Neuronal stem cell (in vitro differentiated cells): Measurements from ENCODE around the gene HIPK2.
A peak's percentile ranks its signal among the peaks of the same experiment; 100 is the strongest.

Source experiments
- DNase-seq: peaks from one replicate; pipeline ENCODE4 v3.0.0-alpha.2; 2013; ENCODE audit warnings: low spot score
- H2AFZ ChIP-seq: one replicate; pipeline ENCODE4 v1.6.1; 2013; ENCODE audit warnings: mild to moderate bottlenecking, low read length, inconsistent platforms
- H2AK5ac ChIP-seq: 2 replicates; pipeline ENCODE4 v1.6.1; 2013; ENCODE audit warnings: low read depth, mild to moderate bottlenecking, inconsistent platforms, low read length, moderate library complexity, mixed read lengths
- H2BK120ac ChIP-seq: 2 replicates; pipeline ENCODE4 v1.6.1; 2013; ENCODE audit warnings: low read depth, mild to moderate bottlenecking, inconsistent platforms, low read length, moderate library complexity, mixed read lengths
- H2BK12ac ChIP-seq: one replicate; pipeline ENCODE4 v1.6.1; 2013; ENCODE audit warnings: low read length, inconsistent platforms
- H2BK15ac ChIP-seq: 2 replicates; pipeline ENCODE4 v1.6.1; 2013; ENCODE audit warnings: mild to moderate bottlenecking, low read length, inconsistent platforms, mixed read lengths
- H2BK5ac ChIP-seq: one replicate; pipeline ENCODE4 v1.6.1; 2013; ENCODE audit warnings: inconsistent platforms, mild to moderate bottlenecking, low read length, moderate library complexity
- H3K14ac ChIP-seq: one replicate; pipeline ENCODE4 v1.6.1; 2013; ENCODE audit warnings: low read length, inconsistent platforms
- H3K18ac ChIP-seq: 2 replicates; pipeline ENCODE4 v1.6.1; 2013; ENCODE audit warnings: low read length, inconsistent platforms
- H3K23ac ChIP-seq: 2 replicates; pipeline ENCODE4 v1.6.1; 2013; ENCODE audit warnings: low read depth, mild to moderate bottlenecking, mixed read lengths, low read length, inconsistent platforms; ENCODE audit not compliant: poor library complexity
- H3K27ac ChIP-seq: replicated peaks from 3 replicates; pipeline ENCODE4 v1.5.1; 2013; ENCODE audit warnings: low read length, inconsistent platforms
- H3K27me3 ChIP-seq, 3 experiments: 2 replicates each; pipeline ENCODE4 v1.6.1; 2013; ENCODE audit warnings: low read length in 3 of 3, mild to moderate bottlenecking in 2 of 3, inconsistent platforms in 1 of 3, low read depth in 1 of 3, mixed read lengths in 1 of 3, moderate library complexity in 1 of 3; ENCODE audit not compliant: control insufficient read depth in 3 of 3, insufficient read depth in 3 of 3
- H3K36me3 ChIP-seq, 2 donors: replicated peaks in 1 of 2; 2 replicates each; pipeline ENCODE4 v1.6.1; 2013; ENCODE audit warnings: low read length in 2 of 2; ENCODE audit not compliant: control insufficient read depth in 2 of 2, insufficient read depth in 2 of 2
- H3K4ac ChIP-seq: 2 replicates; pipeline ENCODE4 v1.6.1; 2013; ENCODE audit warnings: inconsistent platforms, mild to moderate bottlenecking, low read length, moderate library complexity
- H3K4me1 ChIP-seq, 2 donors: 1 replicate in 1 of 2; 2 replicates in 1 of 2; pipeline ENCODE4 v1.6.1; 2013; ENCODE audit warnings: low read length in 2 of 2, low read depth in 1 of 2; ENCODE audit not compliant: control insufficient read depth in 2 of 2, insufficient read depth in 1 of 2
- H3K4me2 ChIP-seq: one replicate; pipeline ENCODE4 v1.6.1; 2013; ENCODE audit warnings: mild to moderate bottlenecking, low read length, inconsistent platforms; ENCODE audit not compliant: insufficient read depth, poor library complexity, severe bottlenecking
- H3K4me3 ChIP-seq, 2 donors: 2 replicates each; pipeline ENCODE4 v1.5.1; 2013; ENCODE audit warnings: low read length in 2 of 2, mild to moderate bottlenecking in 2 of 2, inconsistent platforms in 1 of 2, moderate library complexity in 1 of 2
- H3K79me1 ChIP-seq: one replicate; pipeline ENCODE4 v1.6.1; 2013; ENCODE audit warnings: low read depth, mild to moderate bottlenecking, inconsistent platforms, low read length, moderate library complexity
- H3K9ac ChIP-seq: one replicate; pipeline ENCODE4 v1.6.1; 2013; ENCODE audit warnings: mild to moderate bottlenecking, low read depth, low read length, inconsistent platforms; ENCODE audit not compliant: poor library complexity
- H3K9me3 ChIP-seq, 2 donors: replicated peaks in 1 of 2; 2 replicates each; pipeline versions ENCODE3 to v1.6.1; 2013; ENCODE audit warnings: low read length in 2 of 2, mild to moderate bottlenecking in 2 of 2, inconsistent platforms in 1 of 2, low read depth in 1 of 2, mixed read lengths in 1 of 2, moderate library complexity in 1 of 2; ENCODE audit not compliant: control insufficient read depth in 2 of 2, insufficient read depth in 1 of 2
- H4K8ac ChIP-seq: one replicate; pipeline ENCODE4 v1.6.1; 2013; ENCODE audit warnings: low read depth, mild to moderate bottlenecking, inconsistent platforms, low read length, moderate library complexity
- H4K91ac ChIP-seq: one replicate; pipeline ENCODE4 v1.6.1; 2013; ENCODE audit warnings: low read length, low read depth, mild to moderate bottlenecking, inconsistent platforms; ENCODE audit not compliant: poor library complexity
- WGBS, 2 donors: extraction: QIAGEN DNeasy Blood & Tissue Kit; methylation state at CpG; one replicate each; pipeline ENCODE4 v1.1.7; 2013; ENCODE audit warnings: missing lambda C conversion rate in 2 of 2, mixed read lengths in 1 of 2; ENCODE audit not compliant: insufficient read length in 2 of 2, insufficient replicate concordance in 1 of 2; ENCODE audit errors: extremely low coverage in 2 of 2; 5-methylcytosine and 5-hydroxymethylcytosine counted together

Gene HIPK2

GRCh38 chr7:139750459-139751095, 27.2 kb downstream of the HIPK2 start:
- Histone ChIP-seq H3K4me3 (no peak overlapping the region), H3K27me3 (no peaks in the 10 kb centered on the region), H2BK120ac (no peak overlapping the region), H2AFZ (no peak overlapping the region), H3K36me3 (peaks cover 0 to 23% of the 10 kb centered on the region in 2 donors), H3K27ac (no peak overlapping the region), H2BK15ac (no peak overlapping the region), H4K8ac (no peak overlapping the region), H3K9ac (no peak overlapping the region), H2BK12ac (no peak overlapping the region), H3K4me2 (no peak overlapping the region), H4K91ac (no peak overlapping the region), H3K4ac (no peak overlapping the region), H3K79me1 (peaks cover 3% of the 10 kb centered on the region), H3K4me1 (peaks cover 7 to 13% of the 10 kb centered on the region in 2 donors), H3K9me3 (no peaks in the 10 kb centered on the region), H3K14ac (no peak overlapping the region), H2BK5ac (no peak overlapping the region), H2AK5ac (no peak overlapping the region), H3K18ac (no peak overlapping the region), H3K23ac (no peak overlapping the region)
- no peak for DNase-seq
- no CpG with 5 or more reads among the region's 6 CpGs for WGBS, 2 donors

- H3K9ac ChIP-seq: no peak overlapping the region
- no peak overlapping the region for H2BK120ac ChIP-seq
- H2BK15ac ChIP-seq: no peak overlapping the region
- H3K4me2 ChIP-seq: no peak overlapping the region
- H3K27me3 ChIP-seq: no peaks in the 10 kb centered on the region
- H3K79me1 ChIP-seq: peaks cover 3% of the 10 kb centered on the region
- no peak overlapping the region for H2BK5ac ChIP-seq
- H3K9me3 ChIP-seq: no peaks in the 10 kb centered on the region
- H3K4me1 ChIP-seq: peaks cover 12 to 19% of the 10 kb centered on the region in 2 donors
- no peak overlapping the region for H4K8ac ChIP-seq
- H3K14ac ChIP-seq: no peak overlapping the region
- DNase-seq: no peak
- H3K18ac ChIP-seq: no peak overlapping the region
- no peak overlapping the region for H4K91ac ChIP-seq
- no peak overlapping the region for H3K23ac ChIP-seq
- WGBS, 2 donors: no CpG with 5 or more reads among the region's 10 CpGs
- H2AK5ac ChIP-seq: no peak overlapping the region
- H3K4ac ChIP-seq: no peak overlapping the region
- H3K27ac ChIP-seq: no peak overlapping the region
- H2AFZ ChIP-seq: no peak overlapping the region
- H2BK12ac ChIP-seq: no peak overlapping the region
- H3K36me3 ChIP-seq: peaks cover 0 to 13% of the 10 kb centered on the region in 2 donors
- no peak overlapping the region for H3K4me3 ChIP-seq
These were observed 28.3 kb downstream of the HIPK2 start for GRCh38 chr7:139749545-139749944.

GRCh38 chr7:139748941-139749340, 28.9 kb downstream of the HIPK2 start:
- no peak overlapping the region for H3K4ac ChIP-seq
- no peak for DNase-seq
- no peaks in the 10 kb centered on the region for H3K9me3 ChIP-seq
- H3K79me1 ChIP-seq: peaks cover 3% of the 10 kb centered on the region
- no peak overlapping the region for H2AFZ ChIP-seq
- no peak overlapping the region for H2BK5ac ChIP-seq
- no peak overlapping the region for H3K9ac ChIP-seq
- no peak overlapping the region for H3K14ac ChIP-seq
- H2AK5ac ChIP-seq: no peak overlapping the region
- no peak overlapping the region for H2BK15ac ChIP-seq
- H3K18ac ChIP-seq: no peak overlapping the region
- H3K27ac ChIP-seq: no peak overlapping the region
- H3K36me3 ChIP-seq: peaks cover 0 to 10% of the 10 kb centered on the region in 2 donors
- H3K27me3 ChIP-seq: no peaks in the 10 kb centered on the region
- H3K23ac ChIP-seq: no peak overlapping the region
- no CpG with 5 or more reads among the region's 5 CpGs for WGBS, 2 donors
- peaks cover 12 to 19% of the 10 kb centered on the region in 2 donors for H3K4me1 ChIP-seq
- H4K91ac ChIP-seq: no peak overlapping the region
- no peak overlapping the region for H2BK120ac ChIP-seq
- H2BK12ac ChIP-seq: no peak overlapping the region
- no peak overlapping the region for H3K4me2 ChIP-seq
- H4K8ac ChIP-seq: no peak overlapping the region
- no peak overlapping the region for H3K4me3 ChIP-seq

GRCh38 chr7:139748373-139748765, 29.4 kb downstream of the HIPK2 start:
- Histone ChIP-seq H3K18ac (no peak overlapping the region), H4K91ac (no peak overlapping the region), H2BK15ac (no peak overlapping the region), H3K14ac (no peak overlapping the region), H2BK120ac (no peak overlapping the region), H3K4me1 (peaks cover 12 to 19% of the 10 kb centered on the region in 2 donors), H2AK5ac (no peak overlapping the region), H3K4ac (no peak overlapping the region), H3K79me1 (peaks cover 3% of the 10 kb centered on the region), H3K4me3 (no peak overlapping the region), H2BK5ac (no peak overlapping the region), H3K27ac (no peak overlapping the region), H3K4me2 (no peak overlapping the region), H3K27me3 (no peaks in the 10 kb centered on the region), H3K23ac (peak overlapping the region; percentile 6), H3K9me3 (no peaks in the 10 kb centered on the region), H4K8ac (no peak overlapping the region), H3K36me3 (peaks cover 0 to 10% of the 10 kb centered on the region in 2 donors), H3K9ac (no peak overlapping the region), H2AFZ (no peak overlapping the region), H2BK12ac (no peak overlapping the region)
- DNase-seq: no peak
- no CpG with 5 or more reads among the region's 9 CpGs for WGBS, 2 donors
